H1 (cell line): ENCODE results near the gene TLNRD1. TPM values are rescaled to one million over a fixed set of nuclear protein-coding genes. Genes with fewer than 3 reads are reported as not detected.
A peak's percentile ranks its signal among the peaks of the same experiment; 100 is the strongest.

Experiments
- CTCF ChIA-PET: fragments of 300-600 bp; sonication (Branson Sonifier 250); formaldehyde crosslinking; loops from one replicate; lab custom pipeline; 2021; ENCODE audit not compliant: partially characterized antibody; lab: Charles Lee
- POLR2A ChIA-PET: fragments of 300-600 bp; sonication (Branson Sonifier 250); formaldehyde crosslinking; loops from one replicate; lab custom pipeline; 2021; ENCODE audit warnings: inconsistent platforms; ENCODE audit not compliant: partially characterized antibody; lab: Charles Lee
- DNase-seq, 2 experiments: peaks; one replicate each; pipeline versions ENCODE4 v3.0.0 to v3.0.0-alpha.2; 2010 to 2022; ENCODE audit warnings: low spot score in 2 of 2, low read depth in 1 of 2, mixed read lengths in 1 of 2
- FAIRE-seq: peaks from 2 replicates; lab custom pipeline; 2011; peaks lifted over from hg19 to GRCh38; lab: Jason Lieb, UNC
- H2AFZ ChIP-seq: 2 replicates; pipeline ENCODE4 v1.8.1; 2012; ENCODE audit warnings: low read length, inconsistent platforms
- H2AK5ac ChIP-seq: 2 replicates; pipeline ENCODE4 v1.6.1; 2013; ENCODE audit warnings: low read depth, low read length
- H2BK120ac ChIP-seq: replicated peaks from 2 replicates; pipeline ENCODE3; 2013; ENCODE audit warnings: low read depth, low read length, inconsistent platforms
- H2BK12ac ChIP-seq: 2 replicates; pipeline ENCODE4 v1.6.1; 2013; ENCODE audit warnings: low read depth, low read length
- H2BK15ac ChIP-seq: 2 replicates; pipeline ENCODE4 v1.6.1; 2013; ENCODE audit warnings: low read length
- H2BK20ac ChIP-seq: 2 replicates; pipeline ENCODE4 v1.6.1; 2013; ENCODE audit warnings: low read length
- H2BK5ac ChIP-seq: 2 replicates; pipeline ENCODE4 v1.6.1; 2013; ENCODE audit warnings: low read depth, low read length
- H3K14ac ChIP-seq: 2 replicates; pipeline ENCODE4 v1.6.1; 2013; ENCODE audit warnings: inconsistent platforms; ENCODE audit not compliant: insufficient read length
- H3K18ac ChIP-seq: 2 replicates; pipeline ENCODE4 v1.6.1; 2013; ENCODE audit warnings: low read length; ENCODE audit errors: extremely low read depth
- H3K23ac ChIP-seq: 2 replicates; pipeline ENCODE4 v1.6.1; 2013; ENCODE audit warnings: inconsistent platforms; ENCODE audit not compliant: insufficient read length
- H3K23me2 ChIP-seq: 2 replicates; pipeline ENCODE4 v1.6.1; 2013; ENCODE audit warnings: low read depth, low read length
- H3K27ac ChIP-seq: 2 replicates; pipeline ENCODE4 v1.6.1; 2011; ENCODE audit warnings: low read depth, low read length, inconsistent platforms
- H3K27me3 ChIP-seq, 4 experiments: replicated peaks in 1 of 4; 1 replicate in 1 of 4; 2 replicates in 3 of 4; pipeline versions ENCODE4 v1.6.1 to v1.8.1; 2011 to 2013; ENCODE audit warnings: low read length in 3 of 4, mild to moderate bottlenecking in 3 of 4, inconsistent platforms in 2 of 4, mixed read lengths in 2 of 4, moderate library complexity in 1 of 4; ENCODE audit not compliant: control insufficient read depth in 3 of 4, insufficient read depth in 3 of 4; ENCODE audit errors: extremely low read depth in 1 of 4
- H3K36me3 ChIP-seq, 4 experiments: 2 replicates each; pipeline versions ENCODE4 v1.6.1 to v1.8.1; 2011 to 2013; ENCODE audit warnings: mild to moderate bottlenecking in 4 of 4, low read length in 3 of 4, moderate library complexity in 2 of 4, control low read depth in 1 of 4, inconsistent platforms in 1 of 4; ENCODE audit not compliant: insufficient read depth in 4 of 4, control insufficient read depth in 2 of 4
- H3K4ac ChIP-seq: replicated peaks from 2 replicates; pipeline ENCODE3; 2013; ENCODE audit warnings: low read length, low read depth, mixed read lengths, inconsistent platforms; ENCODE audit not compliant: insufficient read length
- H3K4me1 ChIP-seq, 4 experiments: replicated peaks in 1 of 4; 1 replicate in 1 of 4; 2 replicates in 3 of 4; pipeline versions ENCODE4 v1.6.1 to v1.8.1; 2011 to 2013; ENCODE audit warnings: low read length in 3 of 4, inconsistent platforms in 2 of 4, mixed read lengths in 1 of 4; ENCODE audit not compliant: insufficient read depth in 4 of 4, control insufficient read depth in 3 of 4
- H3K4me2 ChIP-seq, 2 experiments: 2 replicates each; pipeline versions ENCODE4 v1.6.1 to v1.8.1; 2011 to 2013; ENCODE audit warnings: low read depth in 2 of 2, low read length in 2 of 2, control low read depth in 1 of 2, inconsistent platforms in 1 of 2, mild to moderate bottlenecking in 1 of 2; ENCODE audit not compliant: insufficient read depth in 1 of 2
- H3K4me3 ChIP-seq, 4 experiments: fragments of 200-600, 300-600 bp in 1 of 4; sonication (generic), shearing (Covaris generic), sonication (Bioruptor Twin) in 1 of 4; 2 replicates each; pipeline versions ENCODE4 v1.5.1 to v1.8.1; 2011 to 2016; ENCODE audit warnings: low read length in 4 of 4, low read depth in 3 of 4, control low read depth in 2 of 4, inconsistent platforms in 2 of 4, mild to moderate bottlenecking in 2 of 4, mixed read lengths in 1 of 4, moderate library complexity in 1 of 4; ENCODE audit not compliant: insufficient read depth in 2 of 4; ENCODE audit errors: extremely low read depth in 1 of 4
- H3K56ac ChIP-seq: replicated peaks from 2 replicates; pipeline ENCODE3; 2013; ENCODE audit warnings: low read depth, mild to moderate bottlenecking, mixed read lengths, low read length, inconsistent platforms; ENCODE audit not compliant: insufficient read length
- H3K79me1 ChIP-seq: 2 replicates; pipeline ENCODE4 v1.6.1; 2013; ENCODE audit warnings: low read depth, low read length, control low read depth
- H3K79me2 ChIP-seq, 2 experiments: 2 replicates each; pipeline versions ENCODE4 v1.6.1 to v1.8.1; 2012 to 2013; ENCODE audit warnings: low read length in 2 of 2, mild to moderate bottlenecking in 2 of 2, inconsistent platforms in 1 of 2; ENCODE audit not compliant: insufficient read depth in 2 of 2, control insufficient read depth in 1 of 2
- H3K9ac ChIP-seq, 4 experiments: replicated peaks in 1 of 4; 1 replicate in 1 of 4; 2 replicates in 3 of 4; pipeline versions ENCODE4 v1.6.1 to v1.8.1; 2011 to 2013; ENCODE audit warnings: low read depth in 3 of 4, low read length in 3 of 4, control low read depth in 2 of 4, mild to moderate bottlenecking in 2 of 4, moderate library complexity in 2 of 4, inconsistent platforms in 1 of 4; ENCODE audit errors: extremely low read depth in 1 of 4
- H3K9me3 ChIP-seq, 2 experiments: 2 replicates each; pipeline versions ENCODE4 v1.6.1 to v1.8.1; 2012 to 2013; ENCODE audit warnings: mild to moderate bottlenecking in 2 of 2, moderate library complexity in 2 of 2, control low read depth in 1 of 2, inconsistent platforms in 1 of 2, low read depth in 1 of 2, low read length in 1 of 2, mixed read lengths in 1 of 2; ENCODE audit not compliant: insufficient read depth in 2 of 2
- H4K20me1 ChIP-seq, 2 experiments: replicated peaks in 1 of 2; 2 replicates each; pipeline versions ENCODE3 to v1.8.1; 2011 to 2013; ENCODE audit warnings: inconsistent platforms in 2 of 2, low read length in 2 of 2, mild to moderate bottlenecking in 1 of 2; ENCODE audit not compliant: insufficient read depth in 2 of 2, control insufficient read depth in 1 of 2
- H4K5ac ChIP-seq: 2 replicates; pipeline ENCODE4 v1.6.1; 2013; ENCODE audit warnings: low read length, low read depth, mixed read lengths, inconsistent platforms; ENCODE audit not compliant: insufficient read length
- H4K8ac ChIP-seq: 2 replicates; pipeline ENCODE4 v1.8.0; 2013; ENCODE audit warnings: mild to moderate bottlenecking, moderate library complexity, low read length, inconsistent platforms; ENCODE audit not compliant: insufficient read depth; ENCODE audit errors: extremely low read depth
- H4K91ac ChIP-seq: replicated peaks from 2 replicates; pipeline ENCODE3; 2013; ENCODE audit warnings: low read length, mixed read lengths, inconsistent platforms; ENCODE audit not compliant: insufficient read length
- GABPA ChIP-seq: IDR thresholded peaks from 2 replicates; pipeline ENCODE4 v1.6.1; 2011; ENCODE audit warnings: mild to moderate bottlenecking, low read length, moderate library complexity, borderline replicate concordance; ENCODE audit not compliant: insufficient read depth
- GTF2F1 ChIP-seq: IDR thresholded peaks from 2 replicates; pipeline ENCODE4 v1.6.1; 2012; ENCODE audit warnings: low read depth, low read length, improper control_type of control experiment, borderline replicate concordance
- PHF8 ChIP-seq: fragments of 200-600 bp; sonication (generic); conservative IDR thresholded peaks from 2 replicates; pipeline ENCODE4 v1.7.1; 2012; ENCODE audit warnings: low read depth, mild to moderate bottlenecking, inconsistent platforms, low read length, moderate library complexity
- RBBP5 ChIP-seq: IDR thresholded peaks from 2 replicates; pipeline ENCODE4 v1.7.1; 2012; ENCODE audit warnings: low read depth, mild to moderate bottlenecking, inconsistent platforms, low read length, moderate library complexity, borderline replicate concordance
- TEAD4 ChIP-seq: IDR thresholded peaks from 2 replicates; pipeline ENCODE4 v1.6.1; 2012; ENCODE audit warnings: low read depth, low read length, inconsistent platforms, mixed read lengths
- YY1 ChIP-seq: IDR thresholded peaks from 2 replicates; pipeline ENCODE4 v1.6.1; 2011; ENCODE audit warnings: low read depth, mild to moderate bottlenecking, low read length
- WGBS, 2 experiments: shearing (Covaris generic) in 1 of 2; methylation state at CpG; one replicate each; pipeline versions ENCODE4 v1.1.6 to v1.1.7; 2013 to 2015; ENCODE audit warnings: low lambda C conversion rate in 2 of 2, mixed read lengths in 2 of 2, inconsistent platforms in 1 of 2, low coverage in 1 of 2, missing lambda C conversion rate in 1 of 2; ENCODE audit not compliant: insufficient replicate concordance in 2 of 2, insufficient coverage in 1 of 2, insufficient read length in 1 of 2; ENCODE audit errors: extremely low coverage in 1 of 2, missing lambda C conversion rate in 1 of 2; 5-methylcytosine and 5-hydroxymethylcytosine counted together
- polyA plus RNA-seq, 7 experiments: library from polyadenylated mRNA; depleted of rRNA in 3 of 7; stranded (reverse) in 5 of 7; unstranded in 2 of 7; fragments of >200 nt in 5 of 7; fragments of 200-250 nt in 2 of 7; gene quantifications; 1 replicate in 5 of 7; 2 replicates in 1 of 7; 4 replicates in 1 of 7; pipeline versions ENCODE4 v1.2.1 to v1.2.3, GENCODE V29; 2011 to 2013; ENCODE audit warnings: missing spikeins in 2 of 7, mixed read lengths in 2 of 7
- total RNA-seq: library from RNA; stranded (reverse); fragmentation: NEBNext Ultra II Directional; extraction: Animal tissue kit (Norgen Biotek cat#: 25700); gene quantifications from 2 replicates; pipeline ENCODE4 v1.2.1, GENCODE V29; 2021

TLNRD1 gene
- total and polyA plus RNA-seq, 2 of the 8 experiments (the other 6 are each of a cell fraction or from before 2014, with no cell fraction given) = 12.2 to 20.5 TPM

GRCh38 chr15:81043281-81043934, 42.7 kb downstream of the TLNRD1 start:
- H3K56ac ChIP-seq = no peak overlapping the region
- peak in 1 of 2 experiments; percentile 11 for DNase-seq
- no peak overlapping the region for H3K4me2 ChIP-seq
- no peak overlapping the region for H2BK20ac ChIP-seq
- no peak overlapping the region for H3K4me3 ChIP-seq
- H3K14ac ChIP-seq = no peak overlapping the region
- H2BK12ac ChIP-seq = no peak overlapping the region
- no peak overlapping the region for H2AK5ac ChIP-seq
- no peak overlapping the region for H4K5ac ChIP-seq
- H3K79me1 ChIP-seq = no peaks in the 10 kb centered on the region
- no peak overlapping the region for H3K27ac ChIP-seq
- WGBS, 2 experiments = 100% methylated on average over 2 of the region's 2 CpGs; no CpG with 5 or more reads in 1 of the 2 experiments
- ChIA-PET POLR2A (no interaction called here), CTCF (interaction anchor here (0.8 to 0.9 kb wide), 2 partner anchors 65 to 223 kb away, joined by 3 read pairs; no protein-coding TSS in a partner anchor)
- H2BK120ac ChIP-seq = no peak overlapping the region
- no peaks in the 10 kb centered on the region for H3K9me3 ChIP-seq
- no peaks in the 10 kb centered on the region for H3K27me3 ChIP-seq
- FAIRE-seq = no peak
- H2BK15ac ChIP-seq = no peak overlapping the region
- H2AFZ ChIP-seq = no peak overlapping the region
- no peak overlapping the region for H2BK5ac ChIP-seq
- no peak overlapping the region for H4K91ac ChIP-seq
- H4K8ac ChIP-seq = no peak overlapping the region
- H3K18ac ChIP-seq = no peak overlapping the region
- H3K23ac ChIP-seq = no peak overlapping the region
- H3K4ac ChIP-seq = no peak overlapping the region
- H3K4me1 ChIP-seq = no peaks in the 10 kb centered on the region
- H4K20me1 ChIP-seq = no peaks in the 10 kb centered on the region
- H3K9ac ChIP-seq = no peak overlapping the region
- H3K36me3 ChIP-seq = no peaks in the 10 kb centered on the region
- no peaks in the 10 kb centered on the region for H3K79me2 ChIP-seq
- H3K23me2 ChIP-seq = no peaks in the 10 kb centered on the region
- TF ChIP-seq RBBP5 = no peak
- TF ChIP-seq TEAD4 = no peak
- no peak for TF ChIP-seq PHF8
- TF ChIP-seq GTF2F1 = no peak
- TF ChIP-seq YY1 = no peak
- TF ChIP-seq GABPA = no peak
- TF ChIP-seq, all 59 proteins: peak for 0
